Heart left ventricle (tissue), 13 donors: ENCODE results near the gene PHF1.

Experiments used
- CTCF ChIP-seq, 12 donors: fragments of 200-600 bp; sonication (generic) in 4 of 12; IDR thresholded peaks; one replicate each; pipeline versions ENCODE4 v1.5.0 to v1.8.0; 2018 to 2022; ENCODE audit warnings: antibody characterized with exemption in 12 of 12, mild to moderate bottlenecking in 5 of 12
- POLR2A ChIP-seq, 2 donors: fragments of 450-650 bp; IDR thresholded peaks; one replicate each; pipeline ENCODE4 v1.6.1; 2017; ENCODE audit warnings: antibody characterized with exemption in 2 of 2, mild to moderate bottlenecking in 2 of 2, moderate library complexity in 2 of 2
- donor health status: ischemic (EF 13 %, LVEDD 7.1; RV severe dilation, severe dysfunction).
- donor health status: DM: no; HTN: yes; CAD: no.
- donor health status: DM: no; HTN: no; CAD: no.
- donor health status: ischemic (EF 25% LVEDD 6.9; RV normal size, moderate dysfunction).
- donor health status: ischemic (EF 25% LVEDD 5.7; RV mildly dilated, moderate dysfunction).
- donor health status: ischemic (EF 35%, LVEDD 5.7; RV mildly dilated, moderate dysfunction).
- donor health status: nonischemic (EF 11% LVEDD 7.7; RV severe dilation, severe dysfunction).
- donor health status: DM: yes; HTN: yes; CAD: no.
- donor health status: PGD.
- donor health status: ischemic (EF 29% LVEDD 5.4; RV normal size, mild dysfunction).
- donor health status: nonischemic (EF 23%, LVEDD 6.1; RV moderate dilation, normal function).

- TF ChIP-seq POLR2A (IDR thresholded peaks at IDR 0.05): peak in 1 of 2 donors; percentile 19
- TF ChIP-seq CTCF (IDR thresholded peaks at IDR 0.05): no peak
These were observed 9.0 kb downstream of the PHF1 start, which contains the start of gene SYNGAP1 for GRCh38 chr6:33419580-33420490.
